Globus pallidus (tissue), 1 donor: ENCODE measurements around the gene ACTN2.

ENCODE experiments used
- DNase-seq: peaks from one replicate; pipeline ENCODE4 v3.0.0-alpha.2; 2015; ENCODE audit warnings: low spot score

ACTN2 gene

DNA sequence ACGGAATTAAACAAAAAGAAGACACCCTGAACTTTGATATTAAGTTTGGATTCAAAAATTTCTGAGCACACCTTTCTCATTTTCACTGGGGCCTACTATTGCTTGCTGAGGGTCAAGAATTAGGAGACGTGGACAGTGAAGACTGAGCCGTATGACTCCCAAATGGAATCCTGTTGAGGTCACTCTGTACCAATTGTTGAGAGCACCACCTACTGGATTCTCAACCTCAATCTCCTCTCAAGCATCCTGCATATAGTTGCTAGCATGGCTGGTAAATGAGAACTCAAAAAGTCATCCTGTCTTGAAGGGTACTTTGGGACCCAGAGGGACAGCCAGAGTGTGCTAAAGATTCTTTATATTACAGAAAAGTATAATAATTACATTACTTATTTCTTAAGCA is 88.6 kb downstream of the ACTN2 start:
- DNase-seq = no peak

DNA sequence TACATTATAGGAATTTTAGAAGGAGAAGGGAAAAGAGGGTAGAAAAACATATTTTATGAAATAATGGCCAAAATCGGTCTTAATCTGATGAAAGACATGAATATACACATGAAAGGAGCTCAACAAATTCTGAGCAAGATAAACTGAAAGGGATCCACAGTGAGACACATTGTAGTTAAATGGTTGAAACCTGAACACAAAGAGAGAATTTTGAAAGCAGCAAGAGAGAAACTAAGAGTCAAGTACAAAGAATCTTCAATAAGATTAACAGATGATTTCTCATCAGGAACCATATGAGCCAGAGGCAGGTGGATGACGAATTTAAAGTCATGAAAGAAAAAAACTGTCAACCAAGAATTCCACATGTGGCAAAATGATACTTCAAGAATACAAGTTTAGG is 93.0 kb downstream of the ACTN2 start:
- no peak for DNase-seq

DNA sequence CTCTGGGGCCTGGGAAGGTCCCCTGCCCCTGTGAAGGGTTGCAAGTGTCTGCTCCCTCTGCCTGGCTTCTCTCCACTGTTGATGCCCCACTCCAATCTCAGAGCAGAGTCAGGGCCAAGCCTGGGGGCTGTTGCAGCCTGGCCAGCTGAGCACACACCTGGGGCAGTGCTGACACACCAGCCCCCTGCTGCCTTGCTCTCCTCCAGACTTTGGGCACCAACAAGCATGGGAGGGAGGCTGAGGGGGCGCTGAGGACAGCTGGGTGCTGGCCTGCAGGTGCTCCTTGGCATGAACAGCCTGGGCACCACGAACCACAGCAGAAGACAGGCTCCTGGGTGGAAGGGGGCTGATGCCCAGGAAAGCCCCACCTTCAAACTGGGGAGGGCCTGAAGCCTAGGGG is 99.2 kb downstream of the ACTN2 start:
- no peak for DNase-seq

DNA sequence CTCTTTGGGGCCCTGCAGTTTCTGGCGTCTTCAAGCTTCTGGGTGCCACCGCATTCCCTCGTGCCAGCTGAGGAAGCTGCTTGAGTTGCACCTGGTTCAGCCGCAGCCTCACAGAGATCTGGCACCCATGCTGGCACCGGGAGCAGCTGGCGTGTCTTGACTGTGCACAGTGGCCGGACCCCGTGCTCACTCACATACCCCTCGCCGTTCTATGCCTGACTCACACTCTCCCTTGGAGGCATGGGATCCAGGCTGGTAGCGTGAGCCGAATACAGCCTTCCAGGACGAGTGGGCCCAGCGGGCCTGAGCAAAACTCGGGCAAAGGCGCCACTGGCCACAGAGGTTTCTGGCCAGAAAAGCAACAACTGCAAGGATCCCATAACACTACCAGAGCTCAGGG is 100.2 kb downstream of the ACTN2 start:
- no peak for DNase-seq

DNA sequence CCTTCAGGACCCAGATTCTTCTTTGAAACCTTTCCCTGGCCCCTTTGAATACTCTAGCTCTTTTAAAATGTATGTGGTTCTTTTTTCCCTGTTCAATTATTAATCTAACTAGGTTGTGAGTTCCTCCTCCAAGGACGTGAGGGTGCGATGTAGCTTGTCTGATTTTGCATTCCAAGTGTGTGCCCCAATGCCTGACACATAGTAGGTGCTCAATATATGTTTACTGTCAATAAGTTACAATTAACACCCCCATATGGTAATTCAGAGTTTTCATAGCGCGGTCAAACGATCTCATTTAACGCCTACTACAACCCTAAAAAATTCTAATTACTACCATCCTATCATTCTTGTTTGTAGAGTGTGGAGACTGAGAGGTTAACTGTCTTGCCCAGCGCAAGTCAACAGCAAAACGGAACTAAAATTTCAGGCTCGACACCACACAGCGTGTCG is 108.3 kb downstream of the ACTN2 start:
- DNase-seq = no peak

DNA sequence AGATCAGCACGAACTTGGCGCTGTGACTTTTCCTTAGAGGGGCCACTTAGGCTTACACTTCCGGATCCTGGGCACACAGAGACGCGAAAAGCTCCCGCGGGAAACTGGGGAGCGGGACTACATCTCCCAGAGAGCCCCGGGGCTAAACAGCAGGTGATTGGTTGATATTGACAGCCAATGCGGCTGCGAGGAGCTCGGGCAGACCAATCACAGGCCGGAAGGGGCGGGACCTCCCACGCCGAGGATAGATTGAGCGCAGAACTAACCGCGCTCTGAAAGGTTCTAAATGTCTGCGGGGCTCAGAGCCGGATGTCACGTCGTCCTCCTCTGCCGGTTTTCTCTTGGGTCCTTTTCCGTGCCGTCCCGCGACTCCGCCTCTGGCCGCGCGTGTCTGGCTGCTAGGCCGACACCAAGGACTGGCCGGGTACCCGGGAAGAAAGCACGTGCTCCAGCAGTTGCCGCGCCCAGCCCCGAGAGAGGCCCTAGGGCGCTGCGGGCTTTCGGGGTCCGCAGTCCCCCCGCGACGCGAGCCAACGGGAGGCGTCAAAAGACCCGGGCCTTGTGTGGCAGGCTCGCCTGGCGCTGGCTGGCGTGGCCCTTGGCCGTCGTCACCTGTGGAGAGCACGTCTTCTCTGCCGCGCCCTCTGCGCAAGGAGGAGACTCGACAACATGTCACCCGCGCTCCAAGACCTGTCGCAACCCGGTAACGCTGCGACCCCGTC is 108.9 kb downstream of the ACTN2 start, which contains the start of gene MTR:
Gene MTR (plus strand): TSS at position 258 of the 722 bp plus-strand sequence. CDS start 412 bp downstream, at position 670.
- peak; percentile 99 for DNase-seq

DNA sequence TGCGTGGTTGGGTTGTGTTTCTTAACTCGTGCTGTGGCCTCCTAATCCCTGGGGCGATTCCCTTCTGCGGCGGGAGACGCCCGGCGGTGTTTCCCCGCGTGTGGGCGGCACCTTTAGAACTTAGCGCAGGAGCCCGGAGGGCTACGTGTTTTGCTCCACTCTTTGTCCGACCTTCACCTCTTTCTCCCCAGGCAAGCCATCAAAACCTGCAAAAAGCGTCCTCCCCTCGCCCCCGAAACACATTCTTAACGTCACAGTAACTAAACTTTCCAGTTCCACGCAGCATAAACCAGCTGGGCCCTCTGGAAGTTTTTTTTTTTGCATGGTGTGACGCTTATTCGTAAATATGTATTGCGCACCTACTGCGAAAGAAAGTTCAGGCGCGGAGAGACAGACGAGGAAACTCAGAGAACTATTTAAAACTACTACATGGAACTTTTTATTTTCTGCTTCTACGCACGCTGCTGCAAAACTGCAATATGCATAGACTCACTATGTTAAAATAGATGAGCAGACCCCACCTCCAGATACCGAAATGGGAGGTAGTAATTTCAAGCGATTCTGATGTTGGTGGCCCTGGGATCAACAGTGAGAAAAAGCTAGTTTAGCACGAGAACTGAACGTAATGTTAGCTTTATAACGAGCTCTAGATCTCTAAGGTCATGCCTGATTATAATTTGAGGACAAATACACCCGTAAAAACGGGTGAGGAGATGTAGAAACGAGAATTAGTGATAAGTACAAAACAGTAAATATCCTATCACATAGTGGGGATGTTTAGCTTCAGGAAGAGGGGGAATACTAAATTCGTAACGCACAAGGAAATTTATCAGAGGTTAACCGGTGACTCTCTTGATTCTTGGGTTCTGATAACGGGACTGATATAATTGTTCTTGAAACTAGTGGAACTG is 109.7 kb downstream of the ACTN2 start:
- DNase-seq = peak; percentile 12

DNA sequence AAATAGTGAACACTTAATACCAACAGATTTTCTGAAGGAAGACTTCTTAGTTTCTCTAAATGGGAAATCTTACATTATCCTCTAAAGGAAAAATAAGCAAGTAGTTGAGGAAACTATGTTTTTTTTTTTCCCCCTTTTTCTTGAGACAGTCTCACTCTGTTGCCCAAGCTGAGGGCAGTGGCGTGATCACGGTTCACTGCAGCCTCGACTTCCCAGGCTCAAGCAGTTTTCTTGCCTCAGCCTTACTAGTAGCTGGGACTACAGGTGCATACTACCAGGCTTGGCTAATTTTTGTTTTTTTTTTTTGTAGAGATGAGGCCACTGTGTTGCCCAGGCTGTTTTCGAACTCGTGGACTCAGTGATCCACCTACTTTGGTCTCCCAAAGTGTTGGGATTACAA is 112.7 kb downstream of the ACTN2 start:
- DNase-seq = no peak

DNA sequence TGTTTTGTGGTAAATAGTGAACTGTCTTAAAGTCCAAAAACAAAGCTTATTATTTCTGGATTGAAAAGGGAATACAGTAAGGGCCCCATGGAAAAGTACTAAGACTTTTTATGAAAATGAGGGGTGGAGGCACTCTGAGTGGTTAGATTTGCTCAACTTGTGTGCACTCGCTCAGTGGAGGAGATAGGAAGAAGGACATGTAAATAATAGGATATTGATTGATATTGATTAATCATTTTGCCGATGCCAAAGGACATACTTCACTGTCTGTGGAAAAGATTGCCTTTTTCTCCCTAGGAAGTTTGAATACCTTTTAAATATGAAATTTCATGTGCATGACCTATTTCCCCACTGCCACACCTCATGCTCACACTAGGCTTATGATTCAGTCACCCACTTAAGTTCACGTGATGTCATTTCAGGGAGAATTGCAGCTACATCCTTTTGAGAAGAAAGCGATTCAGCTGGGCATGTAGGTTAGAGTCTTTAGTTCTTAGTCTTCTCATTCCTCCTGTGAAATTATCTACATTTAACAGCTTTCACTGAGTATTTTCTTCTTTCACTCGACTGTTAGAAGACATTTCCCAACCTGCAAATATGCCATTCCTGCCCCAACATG is 113.8 kb downstream of the ACTN2 start:
- no peak for DNase-seq

DNA sequence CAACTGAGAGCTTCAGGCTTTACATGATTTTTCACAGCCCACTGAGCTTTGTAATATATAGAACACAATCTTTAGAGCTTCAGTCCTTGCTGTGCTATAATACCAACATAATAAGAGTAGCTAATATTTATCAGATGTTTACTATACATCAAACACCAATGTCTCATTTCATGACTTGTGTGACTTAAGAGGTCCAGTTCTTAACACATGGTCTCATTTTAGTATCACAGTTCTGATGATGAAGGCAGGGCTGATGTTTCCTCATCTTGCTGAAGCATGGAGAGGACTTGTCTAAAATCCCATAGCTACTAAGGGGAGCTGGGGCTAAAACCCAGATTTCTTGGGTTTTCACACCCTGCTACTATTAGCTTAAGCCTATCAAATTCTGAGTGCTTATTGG is 114.3 kb downstream of the ACTN2 start:
- no peak for DNase-seq

DNA sequence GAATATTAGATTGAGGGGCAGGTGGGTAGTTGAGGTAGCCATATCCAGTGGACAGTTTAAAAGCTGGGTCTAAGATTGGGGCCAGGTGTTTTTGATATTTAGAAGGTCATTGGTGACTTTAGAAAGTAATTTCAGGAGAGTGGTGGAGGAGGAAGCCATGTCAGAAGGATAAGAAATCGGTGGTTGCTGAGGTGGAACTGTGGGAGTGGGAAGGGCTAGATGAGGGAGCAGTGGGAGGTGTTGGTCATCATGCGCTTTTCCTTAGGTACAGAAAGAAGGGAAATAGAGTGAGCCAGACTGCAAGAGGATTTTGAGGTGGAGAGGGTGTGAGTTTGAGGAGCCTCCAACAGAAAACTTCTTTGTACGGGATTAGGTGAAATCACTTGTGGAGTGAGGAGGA is 116.0 kb downstream of the ACTN2 start:
- DNase-seq = no peak

DNA sequence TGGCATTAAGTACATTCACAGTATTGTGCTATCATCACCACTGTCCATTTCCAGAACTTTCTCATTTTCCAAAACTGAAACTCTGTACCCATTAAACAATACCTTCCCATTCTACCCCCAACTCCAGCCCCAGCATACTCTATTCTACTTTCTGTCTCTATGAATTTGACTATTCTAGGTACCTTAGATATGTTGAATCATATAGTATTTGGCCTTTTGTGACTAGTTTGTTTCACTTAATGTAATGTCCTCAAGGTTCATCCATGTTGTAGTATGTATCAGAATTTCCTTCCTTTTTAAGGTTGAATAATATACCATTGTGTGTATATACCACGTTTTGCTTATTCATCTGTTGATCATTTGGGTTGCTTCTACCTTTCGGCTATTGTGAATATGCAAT is 120.3 kb downstream of the ACTN2 start:
- no peak for DNase-seq

DNA sequence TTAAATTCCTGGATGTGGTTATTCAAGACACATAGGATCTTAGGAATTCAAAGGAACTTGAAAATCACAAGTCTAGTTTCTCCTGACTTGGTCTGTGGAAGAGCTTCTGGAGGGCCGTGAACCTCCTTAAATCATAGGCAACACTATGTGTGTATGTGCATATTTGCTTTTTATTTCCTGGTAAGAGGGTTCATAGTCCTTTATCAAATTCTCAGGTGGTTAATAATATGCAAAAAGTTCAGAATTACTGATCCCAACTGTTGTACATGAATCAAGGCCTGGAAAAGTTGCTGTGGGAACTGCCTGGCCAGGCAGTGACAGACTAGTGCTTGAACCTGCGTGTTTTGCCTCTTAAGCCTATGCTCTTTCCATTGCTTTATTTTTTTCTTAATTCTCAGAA is 121.7 kb downstream of the ACTN2 start:
- DNase-seq = no peak

DNA sequence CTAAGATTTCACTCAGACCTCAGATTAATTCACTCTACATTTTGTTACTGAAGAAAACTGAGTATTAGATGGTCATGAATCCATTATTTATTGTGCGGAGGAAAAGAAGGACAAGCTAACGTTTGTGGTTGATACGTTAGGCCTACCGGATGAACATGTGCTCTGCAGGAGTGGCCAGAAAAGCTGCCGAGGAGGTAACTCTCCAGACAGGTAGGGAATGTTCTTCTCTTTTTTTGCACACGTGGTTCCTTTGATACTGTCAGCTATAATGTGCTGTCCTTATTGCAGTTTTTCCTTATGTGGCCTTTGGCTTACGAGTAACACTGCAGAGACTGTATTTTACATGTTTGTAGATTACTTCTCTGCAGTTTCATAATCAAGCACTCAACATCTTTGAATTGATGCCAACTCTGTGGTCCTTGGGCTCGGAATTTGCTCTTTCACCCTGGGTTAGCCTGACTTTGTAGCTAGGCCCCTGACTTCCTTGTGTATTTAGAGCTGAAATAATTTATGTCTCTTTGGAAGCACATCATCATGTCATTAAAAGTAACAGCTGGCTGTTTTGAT is 122.3 kb downstream of the ACTN2 start:
- DNase-seq = no peak

DNA sequence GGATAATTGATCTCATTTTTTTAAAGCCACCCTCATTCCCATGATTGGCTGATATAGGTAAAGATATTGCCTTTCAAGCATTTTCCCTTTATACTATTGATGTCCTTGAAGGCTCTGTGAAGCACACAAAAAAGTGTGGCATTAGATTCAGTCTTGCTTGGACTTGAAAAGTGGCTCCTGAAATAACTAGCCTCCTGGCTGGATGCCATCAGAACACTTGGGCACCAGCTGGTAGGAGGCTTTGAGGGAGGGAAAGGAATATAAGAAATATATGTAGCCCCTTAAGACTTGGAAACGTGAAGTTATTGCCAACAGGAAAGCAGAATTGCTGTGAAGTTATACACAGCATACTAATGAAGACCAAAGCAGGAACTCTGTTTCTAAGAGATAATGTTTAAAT is 122.8 kb downstream of the ACTN2 start:
- DNase-seq = no peak

DNA sequence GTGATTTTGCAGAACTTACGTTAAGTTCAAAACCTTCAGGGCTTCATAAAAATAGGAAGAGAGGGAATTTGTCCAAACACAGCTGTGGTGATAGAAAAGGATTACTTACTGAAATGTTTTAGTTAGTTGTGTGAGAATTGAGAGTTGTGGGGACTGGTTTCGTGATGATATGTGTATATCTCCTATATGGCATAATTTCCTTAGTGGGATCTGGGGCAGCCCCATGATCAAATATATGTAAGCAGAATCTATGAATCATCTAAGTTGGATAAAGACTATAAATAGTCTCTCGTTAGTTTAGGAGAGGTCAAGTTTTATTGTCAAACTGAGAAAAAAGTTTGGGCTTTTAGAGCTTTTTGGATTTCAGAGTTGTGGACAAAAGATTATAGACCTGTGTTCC is 123.7 kb downstream of the ACTN2 start:
- DNase-seq = no peak

DNA sequence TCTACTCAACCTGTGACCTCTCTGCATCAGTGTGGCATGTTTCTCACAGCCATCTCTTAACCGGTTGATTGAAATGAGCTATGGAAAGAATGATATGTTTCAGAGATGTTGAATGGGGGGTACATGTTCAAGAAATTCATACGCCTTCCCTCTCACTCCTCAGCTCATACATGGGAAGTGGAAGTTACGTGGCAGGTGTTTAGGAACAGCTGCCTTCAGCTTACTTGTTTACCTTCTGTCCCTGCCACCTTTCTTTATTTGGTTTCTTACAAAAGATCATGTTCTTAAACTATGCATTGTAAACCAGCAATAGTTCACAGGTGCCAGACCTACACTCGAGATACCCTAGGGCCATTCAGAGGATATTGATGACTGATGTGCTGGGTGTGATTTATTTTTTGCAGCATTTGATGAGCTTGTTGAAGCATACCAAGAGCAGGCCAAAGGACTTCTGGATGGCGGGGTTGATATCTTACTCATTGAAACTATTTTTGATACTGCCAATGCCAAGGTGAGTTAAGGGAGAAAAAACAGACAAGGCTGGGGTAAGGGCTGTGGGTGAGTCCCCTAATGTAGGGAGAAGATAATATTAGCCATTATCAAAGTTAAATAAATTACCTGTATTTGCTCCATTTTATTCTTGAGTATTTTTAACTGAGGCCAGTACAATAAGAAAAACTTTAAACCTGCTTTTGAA is 126.2 kb downstream of the ACTN2 start:
- DNase-seq = no peak
